Hematopoietic multipotent progenitor cell treated with erythropoietin and hydrocortisone succinate and interleukin-3 and kit ligand, for 15 days (in vitro differentiated cells): ENCODE data around the gene APLNR.
"Not testable (repeated sequence)": the region's sequence is repeated elsewhere in the genome, so short reads cannot be mapped to it uniquely, and the experiment has no call there.

Experiments
- DNase-seq: peaks from one replicate; pipeline ENCODE4 v3.0.0-alpha.2; 2015; ENCODE audit warnings: low spot score

APLNR gene

GRCh38 chr11:57237204-57237681 is at the start of gene APLNR:
APLNR (minus strand) TSS chr11:57237250; CDS start chr11:57237004, 246 bp downstream.
- DNase-seq: peak; percentile 23

GRCh38 chr11:57283231-57283990 is 46.4 kb upstream of the APLNR start:
- DNase-seq: no peak

DNA sequence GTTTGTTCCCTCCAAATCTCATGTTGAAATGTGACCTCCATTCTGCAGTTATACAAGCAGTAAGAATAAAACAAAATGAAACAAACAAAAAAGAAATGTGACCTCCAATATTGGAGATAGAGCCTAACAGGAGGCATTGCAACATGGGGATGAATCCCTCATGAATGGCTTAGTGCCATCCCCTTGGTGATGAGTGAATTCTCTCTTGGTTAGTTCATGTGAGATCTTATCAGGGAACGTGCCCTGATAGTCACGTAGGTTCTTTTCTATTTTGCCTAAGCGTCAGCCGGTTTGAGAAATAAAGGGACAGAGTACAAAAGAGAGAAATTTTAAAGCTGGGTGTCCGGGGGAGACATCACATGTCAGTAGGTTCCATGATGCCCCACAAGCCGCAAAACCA is 44.5 kb upstream of the APLNR start:
- not testable (repeated sequence) for DNase-seq

DNA sequence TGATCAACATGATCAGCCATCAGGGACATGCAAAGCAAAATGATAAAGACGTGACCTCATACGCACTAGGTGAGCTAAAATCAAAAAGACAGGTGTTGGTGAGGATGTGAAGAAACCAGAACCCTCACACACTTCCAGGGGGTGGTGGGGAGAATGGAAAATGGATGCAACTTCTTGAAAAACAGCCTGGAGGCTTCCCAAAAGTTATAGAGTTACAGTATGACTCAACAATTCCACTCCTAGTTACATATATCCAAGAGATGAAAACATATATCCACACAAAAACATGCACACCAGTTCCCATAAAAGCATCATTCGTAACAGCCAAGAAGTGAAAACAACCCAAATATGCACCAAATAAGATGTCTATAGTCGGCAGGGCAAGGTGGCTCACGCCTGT is 42.1 kb upstream of the APLNR start:
- DNase-seq: no peak

DNA sequence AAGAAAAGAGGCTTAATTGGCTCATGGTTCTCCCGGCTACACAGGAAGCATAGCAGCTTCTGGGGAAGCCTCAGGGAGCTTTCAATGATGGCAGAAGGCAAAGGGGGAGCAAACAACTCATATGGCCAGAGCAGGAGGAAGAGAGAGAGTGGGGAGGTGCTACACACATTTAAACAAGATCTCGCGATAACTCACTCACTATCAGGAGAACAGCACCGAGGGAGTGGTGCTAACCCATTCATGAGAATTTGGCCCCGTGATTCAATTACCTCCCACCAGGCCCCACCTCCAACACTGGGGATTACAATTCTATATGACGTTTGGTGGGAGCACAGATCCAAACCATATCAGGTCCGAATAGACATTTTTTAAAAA is 41.7 kb upstream of the APLNR start:
- no peak for DNase-seq

DNA sequence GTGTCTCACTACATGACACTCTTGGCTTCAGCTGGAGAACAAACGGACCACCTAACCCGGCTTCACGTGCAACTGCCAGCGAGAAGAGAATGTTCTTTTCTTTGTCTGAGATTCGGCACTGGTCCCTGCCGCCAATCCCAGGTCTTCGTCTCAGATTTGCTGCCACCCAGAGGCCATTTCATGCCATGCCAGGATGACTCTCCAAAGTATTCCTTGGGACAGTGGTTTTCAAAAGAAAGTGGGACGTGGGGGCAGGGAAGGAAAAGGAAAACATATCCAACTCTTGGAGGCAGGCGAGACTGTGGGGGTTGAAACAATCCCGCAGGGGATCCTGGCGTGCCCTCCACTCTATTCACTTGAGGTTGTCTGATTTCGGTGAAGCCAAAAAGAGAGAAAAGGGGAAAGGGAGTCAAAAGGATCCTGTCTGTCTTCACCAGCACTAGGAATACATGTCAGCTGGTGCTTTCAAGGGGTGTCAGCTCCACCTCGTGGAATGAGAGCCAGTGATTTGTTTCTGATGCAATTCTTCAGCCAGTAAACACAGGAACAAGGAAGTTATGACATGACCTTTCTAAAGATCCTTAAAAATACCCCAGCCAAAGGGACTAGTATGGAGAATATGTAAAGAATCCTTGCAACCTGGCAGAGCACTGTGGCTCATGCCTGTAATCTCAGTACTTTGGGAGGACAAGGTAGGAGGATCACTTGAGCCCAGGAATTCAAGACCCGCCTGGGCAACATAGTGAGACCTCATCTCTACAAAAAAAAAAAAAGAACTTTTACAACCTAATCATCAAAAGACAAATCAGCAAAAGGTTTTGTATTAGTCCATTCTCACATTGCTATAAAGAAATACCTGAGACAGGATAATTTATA is 41.0 kb upstream of the APLNR start:
- peak; percentile 23 for DNase-seq

DNA sequence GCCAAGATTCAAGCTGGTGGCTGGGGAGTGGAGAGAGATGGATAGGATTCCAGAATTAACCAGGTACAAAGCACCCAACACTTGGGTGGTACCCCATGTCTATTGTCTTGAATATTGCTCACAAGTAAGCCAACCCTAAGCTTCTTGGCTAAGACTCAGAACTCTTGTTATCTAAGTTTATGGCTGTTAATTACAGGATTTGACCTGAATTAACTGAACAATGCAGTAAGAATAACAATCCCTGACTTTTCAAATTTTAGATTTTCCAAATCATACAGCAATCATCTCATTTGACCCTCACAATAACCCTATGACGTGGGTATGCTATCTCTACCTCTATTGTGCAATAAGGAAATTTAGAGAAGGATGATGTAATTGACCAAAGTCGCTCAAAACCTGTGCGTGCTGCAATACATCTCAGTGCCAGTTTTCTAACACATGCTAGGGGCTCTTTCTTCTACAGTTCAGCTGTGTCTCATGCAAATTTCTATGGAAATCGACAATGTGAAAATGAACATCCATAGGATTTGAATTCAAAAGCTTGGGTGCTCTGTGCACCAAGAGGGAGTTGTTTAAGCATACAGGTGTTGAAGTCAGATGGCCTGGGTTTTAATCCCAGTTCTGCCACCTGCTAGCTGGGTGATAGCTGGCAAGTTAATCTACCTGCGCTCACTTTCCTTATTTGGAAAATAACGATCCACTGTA is 40.1 kb upstream of the APLNR start:
- DNase-seq: no peak

DNA sequence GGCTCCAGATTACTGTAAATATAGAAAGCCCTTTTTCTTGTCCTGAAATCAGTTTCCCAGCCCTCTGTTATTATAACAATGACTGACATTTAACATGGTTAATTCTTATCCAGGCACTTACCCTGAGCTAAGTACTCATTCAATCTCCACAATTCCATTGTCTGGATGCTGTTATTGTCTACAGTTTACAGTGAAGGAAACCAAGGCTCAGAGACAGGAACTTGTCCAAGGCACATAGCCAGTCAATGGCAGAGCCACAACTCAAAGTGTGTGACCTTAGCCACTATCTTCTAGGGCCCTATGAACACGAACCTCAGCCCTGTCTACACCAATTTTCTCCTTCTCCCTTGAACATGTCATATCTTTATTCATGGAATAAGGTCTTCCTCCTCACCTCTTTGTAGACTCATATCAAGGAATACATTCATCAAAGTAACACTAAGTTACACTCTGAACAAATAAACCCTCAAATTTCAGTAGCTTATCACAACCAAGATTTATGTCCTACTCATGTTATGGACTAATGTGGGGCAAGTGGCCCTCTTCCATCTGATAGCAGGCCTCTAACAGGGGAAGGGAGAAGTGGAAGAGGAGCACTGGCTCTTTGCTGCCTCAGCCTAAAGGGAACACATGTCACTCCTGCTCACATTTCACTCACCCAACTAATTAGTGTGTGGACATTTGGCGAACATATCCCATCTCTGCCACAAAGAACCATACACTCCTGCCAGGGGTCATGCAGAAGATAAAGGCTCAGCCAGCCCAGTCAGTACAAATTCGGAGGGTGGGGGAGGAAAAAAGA is 39.3 kb upstream of the APLNR start:
- no peak for DNase-seq

- no peak for DNase-seq
Measured at GRCh38 chr11:57275582-57275981, 38.5 kb upstream of the APLNR start.

GRCh38 chr11:57274904-57275498 is 38.0 kb upstream of the APLNR start:
- DNase-seq: no peak

- no peak for DNase-seq
Measured at GRCh38 chr11:57273448-57274058, 36.5 kb upstream of the APLNR start.

- DNase-seq: no peak
Measured at GRCh38 chr11:57269571-57270021, 32.5 kb upstream of the APLNR start.

DNA sequence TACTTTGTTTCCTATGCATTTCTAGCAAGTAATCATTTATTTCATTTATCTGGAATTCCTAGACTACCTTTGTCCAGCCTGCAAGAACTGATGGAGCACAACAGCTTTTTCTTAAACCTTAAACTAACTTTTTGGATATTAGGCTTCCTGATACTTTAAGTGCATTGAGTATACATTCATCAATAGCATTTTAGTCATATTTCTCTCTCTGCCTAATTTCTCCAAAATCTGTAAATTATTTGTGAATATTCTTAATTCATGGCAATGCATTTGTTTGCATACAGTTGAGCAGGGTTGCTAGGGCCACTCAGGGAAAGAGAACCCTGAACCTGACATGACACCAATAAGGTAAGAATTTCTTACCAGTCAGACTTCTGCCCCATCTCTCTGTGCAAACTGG is 29.1 kb upstream of the APLNR start:
- DNase-seq: no peak

DNA sequence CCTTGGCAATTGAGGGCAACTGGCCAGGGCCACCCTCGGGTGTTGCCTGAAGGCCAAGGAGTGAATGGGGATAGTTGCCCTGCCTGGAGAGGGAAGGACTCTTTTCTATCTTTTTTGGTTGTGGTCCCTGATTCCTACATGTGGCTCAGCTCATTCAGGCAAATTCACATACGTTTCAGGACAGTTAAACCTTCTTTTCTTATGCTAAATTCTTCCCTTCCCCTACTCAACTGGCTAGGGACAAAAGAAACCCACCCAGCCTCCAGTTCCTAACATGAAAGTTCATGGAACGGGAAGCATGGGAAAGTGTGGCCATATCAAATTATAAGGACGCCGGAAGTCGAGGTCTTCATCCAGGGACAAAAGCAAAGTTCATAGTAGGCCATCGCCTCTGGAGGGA is 26.3 kb upstream of the APLNR start:
- DNase-seq: no peak

DNA sequence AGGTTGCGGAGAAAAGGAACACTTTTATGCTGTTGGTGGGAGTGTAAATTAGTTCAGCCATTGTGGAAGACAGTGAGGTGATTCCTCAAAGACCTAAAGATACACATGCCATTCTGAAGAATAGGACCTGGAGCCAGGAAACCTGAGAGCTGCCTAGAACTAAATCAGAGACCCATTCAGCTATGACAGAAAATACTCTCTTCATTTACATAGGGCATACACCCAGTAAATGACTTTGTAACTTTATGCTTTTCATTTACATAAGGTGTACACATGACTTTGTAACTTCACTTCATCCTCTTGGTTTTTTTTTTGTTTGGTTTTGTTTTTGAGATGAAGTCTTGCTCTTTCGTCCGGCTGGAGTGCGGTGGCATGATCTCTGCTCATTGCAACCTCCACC is 25.1 kb upstream of the APLNR start:
- no peak for DNase-seq

DNA sequence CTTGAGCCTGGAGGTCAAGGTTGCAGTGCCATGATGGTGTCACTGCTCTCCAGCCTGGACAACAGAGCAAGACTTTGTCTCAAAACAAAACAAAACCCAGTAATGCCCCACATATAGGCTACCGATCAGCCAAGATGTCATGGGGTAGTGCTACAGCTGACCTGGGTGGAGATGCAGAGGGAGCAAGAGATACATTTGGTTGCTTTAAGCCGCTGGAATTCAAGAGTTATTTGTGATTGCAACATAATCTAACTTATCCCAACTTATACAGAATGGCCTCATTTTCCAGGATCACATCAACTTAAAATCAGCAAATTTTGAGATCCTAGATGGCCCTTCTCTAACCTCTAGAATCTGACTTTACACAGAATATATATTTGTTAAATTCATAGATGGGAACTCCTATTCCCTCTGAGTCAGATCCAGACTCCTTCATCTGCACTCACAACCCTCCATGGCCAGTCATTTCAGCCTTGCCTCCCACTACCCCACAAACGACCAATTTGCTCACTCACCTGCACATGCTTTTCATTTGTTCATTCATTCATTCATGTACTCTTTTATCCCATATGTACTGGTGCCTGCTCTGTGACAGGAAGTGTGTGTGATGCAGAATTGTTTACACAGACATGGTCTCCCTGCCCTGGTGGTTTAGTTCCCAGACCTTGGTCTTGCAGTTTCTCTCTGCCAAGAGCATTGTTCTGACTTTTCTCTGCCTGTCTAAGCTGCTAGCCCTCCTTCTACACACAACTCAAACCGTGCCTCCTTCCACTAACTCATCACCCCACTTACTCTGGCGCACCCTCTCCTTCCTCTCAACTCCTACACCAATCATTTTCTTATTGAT is 24.1 kb upstream of the APLNR start:
- DNase-seq: no peak

DNA sequence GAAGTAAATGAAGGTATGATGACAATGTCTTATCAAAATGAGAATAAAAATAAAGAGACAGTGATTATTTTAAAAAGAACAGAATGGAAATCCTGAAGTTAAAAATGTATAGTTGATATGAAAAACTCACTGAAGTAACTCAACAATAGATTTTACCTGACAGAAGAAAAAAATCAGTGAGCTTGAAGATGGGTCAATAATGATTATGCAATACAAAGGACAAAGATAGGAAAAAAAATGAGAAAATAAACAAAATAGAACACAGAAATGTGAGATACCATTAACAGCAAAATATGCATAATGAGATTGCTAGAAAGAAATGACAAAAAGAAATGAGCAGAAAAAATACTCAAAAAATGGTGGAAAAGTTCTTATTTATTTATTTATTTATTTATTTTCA is 19.1 kb upstream of the APLNR start:
- DNase-seq: no peak

DNA sequence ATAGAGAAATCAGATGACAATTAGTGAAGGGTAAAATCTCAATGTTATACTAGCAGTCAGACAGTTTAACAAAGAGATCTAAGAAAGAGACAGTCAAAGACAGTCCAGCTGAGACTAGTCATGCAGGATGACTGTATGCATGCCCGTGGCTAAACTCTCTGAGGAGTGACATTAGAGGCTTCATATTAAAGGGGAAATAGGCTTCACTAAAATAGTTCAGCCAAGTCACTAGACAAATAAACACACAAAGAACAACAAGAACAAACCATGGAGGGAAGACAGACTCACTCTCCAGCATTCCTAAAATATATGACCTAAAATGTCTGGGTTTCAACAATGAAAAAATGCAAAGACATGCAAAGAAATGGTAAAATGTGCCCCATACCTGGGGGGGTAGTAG is 18.6 kb upstream of the APLNR start:
- no peak for DNase-seq

DNA sequence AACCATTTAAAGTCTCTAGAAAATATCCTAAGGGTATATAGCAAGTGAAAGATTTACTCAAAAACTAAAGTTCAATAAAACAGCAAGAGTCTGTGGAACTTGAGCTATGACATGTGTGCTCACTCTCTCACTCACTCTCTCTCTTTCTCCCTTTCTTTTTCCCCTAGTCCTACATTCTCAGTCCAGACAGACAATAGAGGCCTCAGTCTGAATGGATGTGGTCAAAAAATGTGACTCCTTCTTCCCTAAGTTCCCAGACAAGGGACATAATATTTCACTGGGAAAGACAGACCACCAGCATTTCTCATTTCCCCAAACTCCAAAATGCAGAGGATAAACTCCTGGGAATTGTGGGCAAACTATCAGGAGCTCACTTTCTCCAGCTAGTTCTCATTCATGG is 17.6 kb upstream of the APLNR start:
- no peak for DNase-seq
